B cell (primary cell): ENCODE data around the gene CTSH.

ENCODE experiments used
- CTCF ChIP-seq: fragments of 200-600 bp; IDR thresholded peaks from one replicate; pipeline ENCODE4 v1.8.0; 2022; ENCODE audit warnings: antibody characterized with exemption, mild to moderate bottlenecking
- EZH2 ChIP-seq: IDR thresholded peaks from 2 replicates; pipeline ENCODE4 v1.6.1; 2012; ENCODE audit warnings: borderline replicate concordance, low read depth, mild to moderate bottlenecking, moderate library complexity, low read length; ENCODE audit not compliant: insufficient read depth, poor library complexity, severe bottlenecking

GRCh38 chr15:78977591-78978347 lies 32.9 kb upstream of the CTSH start:
- TF ChIP-seq CTCF = no peak
- TF ChIP-seq EZH2 = no peak
